Stimulated activated CD8-positive, alpha-beta memory T cell treated with anti-CD3 and anti-CD28 coated beads, Interleukin-12 subunit alpha, Interleukin-12 subunit beta, amount 100 ng/mL, for 1 hour (primary cell): Measurements from ENCODE around the gene TTLL12.

Source experiments
- DNase-seq: peaks from one replicate; pipeline ENCODE4 v3.0.0-alpha.2; 2020; ENCODE audit warnings: low read depth

TTLL12 gene

DNA sequence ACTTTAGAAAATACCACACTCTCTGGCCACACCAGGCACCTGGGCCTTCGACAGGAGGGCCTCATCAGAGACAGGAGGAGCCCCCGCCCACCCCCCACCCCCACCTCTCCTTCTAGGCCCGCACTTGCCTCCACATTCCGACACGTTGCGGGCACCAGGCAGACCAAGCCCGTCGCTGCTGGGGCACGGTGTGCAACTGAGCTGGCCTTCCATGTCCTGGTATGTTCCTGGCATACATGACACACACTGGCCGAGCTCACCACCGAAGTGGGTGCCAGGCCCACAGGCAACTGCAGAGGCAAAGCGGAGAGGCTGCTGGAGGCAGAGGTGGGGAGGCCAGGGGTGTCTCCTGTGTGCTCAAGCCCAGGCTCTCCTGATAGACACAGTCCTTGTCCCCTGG is 27.0 kb upstream of the TTLL12 start:
- no peak for DNase-seq

DNA sequence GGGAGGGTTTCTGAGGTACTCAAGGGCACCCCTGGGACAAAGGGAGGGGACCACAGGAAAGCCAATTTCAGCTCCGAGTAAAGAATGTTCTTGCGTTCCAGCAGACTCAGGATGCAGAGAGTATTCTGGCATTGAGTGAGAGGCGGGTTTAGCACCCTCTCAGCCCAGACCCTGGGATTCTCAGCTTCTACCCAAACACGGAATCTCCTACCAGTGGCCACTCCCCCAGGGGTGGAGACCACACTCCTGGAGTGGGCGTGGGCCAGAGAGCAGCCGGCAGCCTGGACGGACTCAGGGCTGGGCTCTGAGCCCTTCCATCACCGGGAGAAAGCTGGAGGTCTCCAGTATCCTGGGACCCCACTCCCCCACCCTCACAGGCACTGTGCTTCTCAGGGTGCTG is 26.1 kb upstream of the TTLL12 start:
- no peak for DNase-seq

GRCh38 chr22:43212434-43212952 is 25.6 kb upstream of the TTLL12 start:
- DNase-seq, result no peak

DNA sequence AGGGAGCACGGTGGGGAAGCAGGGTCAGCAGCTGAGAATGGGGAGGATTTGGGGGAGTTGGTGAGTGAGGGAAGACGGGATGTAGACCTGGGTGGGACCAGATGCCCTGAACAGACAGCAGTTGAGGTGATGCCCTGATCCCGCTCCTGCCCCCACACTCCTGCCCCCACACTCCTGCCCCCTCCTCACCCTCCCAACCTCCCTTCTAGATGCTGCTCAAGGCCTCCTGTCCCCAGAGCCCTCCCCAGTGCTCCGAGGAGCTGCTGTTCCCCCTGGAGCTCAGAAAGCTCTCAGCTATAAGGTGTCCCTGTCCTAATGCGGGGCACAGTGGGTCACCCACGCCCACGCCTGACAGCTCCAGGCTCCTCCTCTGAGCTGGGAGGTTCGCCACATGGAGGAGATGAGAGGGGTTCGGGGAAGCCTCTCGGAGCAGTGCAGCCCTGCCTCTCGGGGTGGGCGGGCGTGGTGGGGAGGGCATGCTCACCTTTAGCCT is 25.1 kb upstream of the TTLL12 start:
- no peak for DNase-seq

DNA sequence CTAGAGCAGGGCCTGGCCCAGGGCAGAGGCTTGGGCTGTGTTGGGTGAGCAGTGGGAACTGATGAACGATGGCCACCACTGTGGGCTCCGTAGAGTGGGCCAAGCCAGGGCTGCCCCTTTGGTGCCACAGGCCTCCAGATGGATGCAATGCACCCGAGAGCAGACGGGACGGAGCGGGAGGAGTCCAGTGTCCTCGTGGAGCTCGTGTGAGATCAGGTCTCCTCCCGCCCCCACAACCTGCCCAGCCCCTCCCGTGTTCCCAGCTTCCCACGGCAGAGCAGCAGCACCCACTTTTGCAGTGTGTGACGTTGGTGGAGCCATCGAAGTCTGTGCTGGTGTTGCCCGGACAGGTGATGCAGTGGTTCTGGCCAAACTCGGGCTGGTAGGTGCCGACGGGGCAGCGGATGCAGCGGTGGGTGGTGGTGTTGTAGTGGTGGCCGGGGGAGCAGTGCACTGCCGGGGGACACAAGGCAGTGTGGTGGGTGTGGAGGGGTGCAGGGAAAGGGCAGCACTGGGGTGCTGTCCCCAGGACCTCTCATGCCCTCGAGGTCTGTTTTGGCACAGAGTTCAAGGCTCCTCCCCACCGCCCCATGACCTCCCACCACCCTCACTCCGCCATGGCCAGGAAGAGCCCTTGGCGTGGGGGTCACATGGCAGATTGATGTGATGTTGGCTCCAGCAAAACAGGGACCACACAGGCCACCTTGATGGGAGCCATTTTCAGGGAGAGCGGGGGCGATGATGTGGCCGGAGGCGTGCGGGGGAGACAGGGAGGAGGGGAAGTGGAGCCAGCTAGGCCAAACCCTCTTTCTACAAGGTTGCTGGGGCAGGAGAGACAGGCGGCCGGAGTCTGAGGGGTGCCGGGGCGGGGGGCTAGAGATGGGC is 23.9 kb upstream of the TTLL12 start:
- DNase-seq, result no peak

- no peak for DNase-seq
Observed at GRCh38 chr22:43209971-43210370, 23.0 kb upstream of the TTLL12 start.

DNA sequence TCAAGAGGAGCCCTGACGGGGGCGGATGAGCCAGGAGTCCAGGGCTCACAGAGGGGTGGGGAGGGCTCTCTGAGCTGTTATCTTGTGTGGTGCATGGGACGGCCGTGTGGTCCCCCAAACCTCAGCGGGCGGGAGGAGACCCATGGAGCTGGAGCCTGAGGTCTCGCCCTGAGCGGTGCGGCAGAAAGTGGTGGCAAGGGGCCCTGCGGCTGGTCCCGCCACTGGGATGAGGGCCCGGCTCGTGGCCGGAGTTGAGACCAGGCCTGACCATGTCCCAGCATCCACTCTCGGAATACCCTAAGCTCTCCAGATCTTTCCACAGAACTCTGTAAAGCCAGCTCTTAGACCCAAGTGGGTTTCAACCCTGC is 22.6 kb upstream of the TTLL12 start:
- DNase-seq, result no peak

- no peak for DNase-seq
Observed at GRCh38 chr22:43208703-43209522, 22.0 kb upstream of the TTLL12 start.

DNA sequence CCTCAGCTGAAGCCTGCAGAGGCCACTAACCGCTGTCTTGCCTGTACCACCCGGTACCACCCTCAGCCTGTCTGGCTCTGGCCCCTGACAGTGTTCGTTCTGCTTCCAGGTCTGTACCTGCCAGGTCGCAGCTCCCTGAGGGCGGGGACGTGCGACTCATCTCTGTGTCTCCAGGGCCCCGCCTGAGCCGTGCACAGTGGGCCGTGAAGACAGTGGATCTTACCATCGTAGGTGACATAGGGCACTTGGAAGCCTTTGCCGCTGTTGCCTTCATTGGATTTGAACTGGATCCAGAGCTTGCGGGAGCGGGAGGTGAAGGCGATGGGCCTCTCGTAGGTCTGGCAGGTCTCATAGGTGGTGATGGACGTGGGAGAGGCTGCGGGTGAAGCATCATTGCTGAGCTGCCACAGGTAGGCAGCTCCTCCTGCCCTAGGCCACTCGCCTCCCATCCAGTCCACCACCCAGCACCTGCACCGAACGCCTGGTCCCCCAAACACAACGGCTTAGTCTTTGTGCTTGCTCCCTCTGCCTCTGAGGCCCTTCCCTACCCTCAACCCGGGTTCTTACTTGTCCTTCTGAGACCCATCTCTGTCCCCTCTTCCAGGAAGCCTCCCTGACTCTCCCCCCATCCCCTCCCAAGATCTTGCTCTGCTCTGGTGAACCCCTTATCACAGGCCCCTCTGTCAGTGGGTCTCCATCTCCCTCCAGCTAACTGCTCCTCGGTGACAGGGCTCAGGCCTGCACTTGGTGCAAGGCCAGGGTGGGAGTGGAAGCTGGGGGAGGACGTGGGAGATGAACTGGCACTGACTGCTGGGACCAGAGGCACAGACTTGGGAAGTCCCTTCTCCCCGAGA is 21.1 kb upstream of the TTLL12 start:
- no peak for DNase-seq

DNA sequence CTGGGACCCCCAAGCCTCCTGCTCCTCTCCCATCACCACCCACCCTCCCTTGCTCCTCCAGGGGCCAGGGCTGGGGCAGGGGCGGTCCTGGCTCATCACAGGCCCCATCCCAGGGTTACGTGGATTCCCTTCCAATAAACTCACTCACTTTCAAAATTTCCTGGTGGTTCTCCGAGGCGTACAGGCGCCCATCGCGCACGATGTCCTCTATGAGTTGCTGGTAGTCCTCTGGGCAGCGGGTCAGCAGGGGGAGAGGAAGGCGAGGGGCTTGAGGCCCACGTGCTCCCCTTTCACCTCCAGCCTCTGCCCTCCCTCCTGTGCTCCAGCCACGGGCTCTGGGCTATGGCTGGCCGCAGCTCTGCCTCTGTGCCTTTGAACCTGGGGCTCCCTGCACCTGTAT is 20.5 kb upstream of the TTLL12 start:
- DNase-seq, result no peak

- no peak for DNase-seq
Observed at GRCh38 chr22:43206509-43207161, 19.7 kb upstream of the TTLL12 start.

- peak; percentile 18 for DNase-seq
Observed at GRCh38 chr22:43205748-43206508, 19.0 kb upstream of the TTLL12 start.

GRCh38 chr22:43205261-43205691 is 18.3 kb upstream of the TTLL12 start:
- peak; percentile 2 for DNase-seq

GRCh38 chr22:43203471-43203981 is 16.6 kb upstream of the TTLL12 start:
- no peak for DNase-seq

GRCh38 chr22:43202756-43203410 is 15.9 kb upstream of the TTLL12 start:
- DNase-seq, result no peak

DNA sequence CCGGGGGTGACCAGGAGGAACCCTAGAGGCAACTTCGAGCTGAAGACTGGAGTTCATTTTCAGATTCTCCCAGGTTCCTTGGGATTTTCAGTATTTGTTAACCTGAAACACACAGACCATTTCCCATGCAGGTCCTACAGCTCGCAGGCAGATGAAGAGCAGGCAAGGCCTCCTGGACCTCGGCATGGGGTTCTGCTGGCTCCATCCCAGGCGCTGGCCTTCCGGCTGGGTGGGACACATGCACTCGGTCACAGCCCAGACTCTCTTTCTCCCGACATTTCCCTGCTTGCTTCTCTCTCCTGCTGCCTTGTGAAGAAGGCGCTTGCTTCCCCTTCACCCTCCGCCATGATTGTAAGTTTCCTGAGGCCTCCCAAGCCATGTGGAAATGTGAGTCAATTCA is 15.4 kb upstream of the TTLL12 start:
- no peak for DNase-seq

- no peak for DNase-seq
Observed at GRCh38 chr22:43201486-43202219, 14.7 kb upstream of the TTLL12 start.

GRCh38 chr22:43200555-43200954 is 13.6 kb upstream of the TTLL12 start:
- DNase-seq, result no peak

GRCh38 chr22:43200031-43200430 is 13.1 kb upstream of the TTLL12 start:
- no peak for DNase-seq
